Measurements from ENCODE around the gene LRRC27.

- no peak for TF ChIP-seq POLR2A (IDR thresholded peaks at IDR 0.05)
- no peak for TF ChIP-seq CTCF (IDR thresholded peaks at IDR 0.05 in 8 of 11, conservative IDR thresholded peaks at IDR 0.05 in 3 of 11)
- no peak for TF ChIP-seq POLR2AphosphoS5 (IDR thresholded peaks at IDR 0.05)
Measured at GRCh38 chr10:132355754-132356153, 23.8 kb downstream of the LRRC27 start.

Measured in spleen (tissue), 7 donors.